ENCODE data around the gene ESRRG.

GRCh38 chr1:216688127-216688657, 35.0 kb downstream of the ESRRG start:
- TF ChIP-seq, protein P1, sequence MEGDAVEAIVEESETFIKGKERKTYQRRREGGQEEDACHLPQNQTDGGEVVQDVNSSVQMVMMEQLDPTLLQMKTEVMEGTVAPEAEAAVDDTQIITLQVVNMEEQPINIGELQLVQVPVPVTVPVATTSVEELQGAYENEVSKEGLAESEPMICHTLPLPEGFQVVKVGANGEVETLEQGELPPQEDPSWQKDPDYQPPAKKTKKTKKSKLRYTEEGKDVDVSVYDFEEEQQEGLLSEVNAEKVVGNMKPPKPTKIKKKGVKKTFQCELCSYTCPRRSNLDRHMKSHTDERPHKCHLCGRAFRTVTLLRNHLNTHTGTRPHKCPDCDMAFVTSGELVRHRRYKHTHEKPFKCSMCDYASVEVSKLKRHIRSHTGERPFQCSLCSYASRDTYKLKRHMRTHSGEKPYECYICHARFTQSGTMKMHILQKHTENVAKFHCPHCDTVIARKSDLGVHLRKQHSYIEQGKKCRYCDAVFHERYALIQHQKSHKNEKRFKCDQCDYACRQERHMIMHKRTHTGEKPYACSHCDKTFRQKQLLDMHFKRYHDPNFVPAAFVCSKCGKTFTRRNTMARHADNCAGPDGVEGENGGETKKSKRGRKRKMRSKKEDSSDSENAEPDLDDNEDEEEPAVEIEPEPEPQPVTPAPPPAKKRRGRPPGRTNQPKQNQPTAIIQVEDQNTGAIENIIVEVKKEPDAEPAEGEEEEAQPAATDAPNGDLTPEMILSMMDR (IDR thresholded peaks at IDR 0.05; ENCODE audit: extremely low read depth in 1 of 2, insufficient read depth in 1 of 2, low read depth in 1 of 2, low read length in 2 of 2): no peak
- no peak for TF ChIP-seq POLR2A (IDR thresholded peaks at IDR 0.05; ENCODE audit: low read depth, low read length)
- no peak for TF ChIP-seq EZH2 (IDR thresholded peaks at IDR 0.05; ENCODE audit: borderline replicate concordance, low read depth, low read length, severe bottlenecking)
